GM18505 (cell line): ENCODE measurements around the gene HYAL2.
A peak's percentile ranks its signal among the peaks of the same experiment; 100 is the strongest.
"Not testable (repeated sequence)": the region's sequence is repeated elsewhere in the genome, so short reads cannot be mapped to it uniquely, and the experiment has no call there.

Experiments
- ATAC-seq: cut with Tn5 transposase; IDR thresholded peaks from one replicate; pipeline ENCODE4 v1.9.1; 2021; ENCODE audit not compliant: unreplicated experiment
- POLR2A ChIP-seq: IDR thresholded peaks from 4 replicates; pipeline ENCODE4 v1.6.1; 2011; ENCODE audit warnings: borderline replicate concordance; ENCODE audit not compliant: insufficient read depth, insufficient read length; ENCODE audit errors: extremely low read depth

Gene HYAL2

DNA sequence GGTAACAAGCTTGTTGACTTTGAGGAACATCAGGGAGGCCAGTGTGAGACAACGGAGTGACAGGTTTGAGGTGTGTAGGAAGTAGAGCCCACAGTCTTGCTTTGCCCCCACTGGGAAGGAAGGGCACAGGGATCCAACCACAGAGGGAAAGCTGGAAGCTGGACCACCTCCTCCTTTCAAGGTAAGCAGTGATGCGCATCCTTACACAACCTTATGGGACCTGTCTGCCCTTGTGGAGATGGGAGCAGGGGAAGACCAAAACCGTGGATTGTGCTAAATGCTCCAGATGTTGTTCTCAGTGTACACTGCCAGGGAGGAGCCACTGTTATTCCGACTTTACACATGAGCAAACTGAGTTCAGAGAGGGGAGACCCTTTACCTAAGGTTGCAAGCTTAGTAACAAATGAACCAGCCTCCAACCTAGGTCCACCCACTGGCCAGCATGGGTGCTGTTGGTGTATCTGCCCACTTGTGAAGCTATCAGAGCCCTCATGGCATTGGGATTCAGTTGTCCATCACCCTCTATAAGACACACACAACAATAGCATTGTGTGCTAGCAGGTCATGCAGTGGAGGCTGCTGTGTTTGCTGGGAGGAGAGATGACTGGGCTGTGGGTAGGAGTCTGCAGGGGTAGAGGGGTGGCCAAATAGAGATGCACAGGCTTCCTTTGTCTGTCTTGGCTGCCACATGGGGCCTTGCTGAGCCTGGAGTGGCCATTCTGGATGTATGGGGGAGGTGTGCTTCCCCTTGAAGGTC, 44.2 kb downstream of the HYAL2 start:
- no peak for ATAC-seq

DNA sequence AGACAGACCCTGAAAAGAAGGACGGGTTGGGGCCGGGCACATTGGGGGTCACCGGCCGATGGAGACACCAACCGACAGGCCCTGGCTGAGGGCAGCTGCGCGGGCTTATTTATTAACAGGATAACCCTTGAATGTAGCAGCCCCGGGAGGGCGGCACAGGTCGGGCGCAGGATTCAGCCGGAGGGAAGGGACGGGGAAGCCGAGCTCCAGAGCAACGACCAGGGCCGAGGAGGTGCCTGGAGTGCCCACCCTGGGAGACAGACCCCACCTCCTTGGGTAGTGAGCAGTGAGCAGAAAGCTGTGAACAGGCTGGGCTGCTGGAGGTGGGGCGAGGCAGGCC, 45.8 kb downstream of the HYAL2 start:
- no peak for TF ChIP-seq POLR2A

More for the DNA sequence above, 44.2 kb downstream of the HYAL2 start:
- TF ChIP-seq POLR2A = no peak

DNA sequence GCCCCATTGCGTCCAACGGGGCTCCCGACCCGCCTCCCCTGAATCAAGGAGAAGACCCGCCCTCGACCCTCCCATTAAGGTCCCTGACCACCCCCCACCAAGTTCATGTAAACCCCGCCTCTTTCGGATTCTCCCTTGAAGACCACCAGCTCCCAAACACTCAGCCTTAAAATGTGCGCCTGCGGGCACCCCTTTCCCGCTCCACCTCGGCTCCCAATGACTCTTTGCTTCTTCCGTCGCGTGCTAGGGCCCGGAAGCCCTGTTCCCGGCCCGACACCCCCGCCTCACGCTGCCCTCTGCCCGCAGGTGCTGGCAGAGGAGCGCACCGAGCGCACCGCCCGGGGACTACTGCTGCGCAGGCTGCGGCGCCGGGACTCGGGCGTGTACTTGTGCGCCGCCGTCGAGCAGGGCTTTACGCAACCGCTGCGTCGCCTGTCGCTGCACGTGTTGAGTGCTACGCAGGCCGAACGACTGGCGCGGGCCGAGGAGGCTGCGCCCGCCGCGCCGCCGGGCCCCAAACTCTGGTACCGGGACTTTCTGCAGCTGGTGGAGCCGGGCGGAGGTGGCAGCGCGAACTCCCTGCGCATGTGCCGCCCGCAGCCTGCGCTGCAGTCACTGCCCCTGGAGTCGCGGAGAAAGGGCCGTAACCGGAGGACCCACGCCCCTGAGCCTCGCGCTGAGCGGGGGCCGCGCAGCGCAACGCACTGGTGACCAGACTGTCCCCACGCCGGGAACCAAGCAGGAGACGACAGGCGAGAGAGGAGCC, 46.4 kb downstream of the HYAL2 start:
- no peak for TF ChIP-seq POLR2A
- ATAC-seq = no peak

More for the DNA sequence above, 45.8 kb downstream of the HYAL2 start:
- no peak for ATAC-seq

DNA sequence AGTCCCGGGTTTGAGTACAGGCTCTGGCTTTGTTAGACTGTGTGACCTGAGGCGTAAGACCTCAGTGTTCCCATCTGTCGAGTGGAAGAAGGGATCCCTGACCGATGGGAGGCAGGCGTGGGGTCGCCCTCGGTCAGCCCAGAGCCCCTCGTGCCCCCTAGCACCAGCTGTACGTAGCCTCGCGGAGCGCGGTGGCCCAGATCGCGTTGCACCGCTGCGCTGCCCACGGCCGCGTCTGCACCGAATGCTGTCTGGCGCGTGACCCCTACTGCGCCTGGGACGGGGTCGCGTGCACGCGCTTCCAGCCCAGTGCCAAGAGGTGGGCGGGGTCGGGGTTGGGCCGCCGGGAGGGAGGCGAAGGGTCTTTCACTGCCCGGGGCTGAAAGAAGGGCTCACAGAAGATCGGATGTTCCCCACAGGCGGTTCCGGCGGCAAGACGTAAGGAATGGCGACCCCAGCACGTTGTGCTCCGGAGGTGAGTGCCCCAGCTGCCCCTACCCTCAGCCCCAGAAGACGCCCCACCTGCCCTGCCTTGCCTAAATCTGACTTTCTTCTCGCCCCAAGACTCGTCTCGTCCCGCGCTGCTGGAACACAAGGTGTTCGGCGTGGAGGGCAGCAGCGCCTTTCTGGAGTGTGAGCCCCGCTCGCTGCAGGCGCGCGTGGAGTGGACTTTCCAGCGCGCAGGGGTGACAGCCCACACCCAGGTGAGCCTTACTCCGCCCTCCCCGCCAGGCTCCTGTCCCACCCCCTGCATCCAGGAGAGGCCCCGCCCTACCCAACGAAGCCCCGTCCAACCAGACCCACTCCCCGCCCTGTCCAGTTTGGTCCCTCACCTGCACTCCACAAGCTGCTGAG, 47.2 kb downstream of the HYAL2 start:
- no peak for ATAC-seq
- TF ChIP-seq POLR2A = no peak

DNA sequence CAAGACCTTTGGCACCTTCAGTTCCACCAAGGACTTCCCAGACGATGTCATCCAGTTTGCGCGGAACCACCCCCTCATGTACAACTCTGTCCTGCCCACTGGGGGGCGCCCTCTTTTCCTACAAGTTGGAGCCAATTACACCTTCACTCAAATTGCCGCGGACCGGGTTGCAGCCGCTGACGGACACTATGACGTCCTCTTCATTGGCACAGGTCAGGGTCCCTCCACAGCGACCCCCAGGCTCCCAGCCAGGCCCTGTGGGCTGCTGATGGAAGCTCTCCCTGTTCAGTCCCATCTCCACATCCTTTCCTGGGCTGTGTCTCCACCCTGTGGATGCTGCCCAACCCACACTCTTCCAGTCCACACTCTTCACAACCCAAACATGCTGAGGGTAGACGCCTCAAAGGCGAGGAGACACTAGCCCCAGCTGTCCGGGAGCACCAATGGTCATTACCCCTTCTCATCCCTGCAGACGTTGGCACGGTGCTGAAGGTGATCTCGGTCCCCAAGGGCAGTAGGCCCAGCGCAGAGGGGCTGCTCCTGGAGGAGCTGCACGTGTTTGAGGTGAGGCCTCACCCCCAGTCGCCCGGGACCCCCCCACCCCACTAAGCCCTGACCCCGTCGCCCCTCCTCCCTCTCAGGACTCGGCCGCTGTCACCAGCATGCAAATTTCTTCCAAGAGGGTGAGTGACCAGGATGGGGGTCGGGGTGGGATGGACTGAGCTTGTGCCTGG, 48.0 kb downstream of the HYAL2 start:
- no peak for TF ChIP-seq POLR2A
- ATAC-seq = no peak

DNA sequence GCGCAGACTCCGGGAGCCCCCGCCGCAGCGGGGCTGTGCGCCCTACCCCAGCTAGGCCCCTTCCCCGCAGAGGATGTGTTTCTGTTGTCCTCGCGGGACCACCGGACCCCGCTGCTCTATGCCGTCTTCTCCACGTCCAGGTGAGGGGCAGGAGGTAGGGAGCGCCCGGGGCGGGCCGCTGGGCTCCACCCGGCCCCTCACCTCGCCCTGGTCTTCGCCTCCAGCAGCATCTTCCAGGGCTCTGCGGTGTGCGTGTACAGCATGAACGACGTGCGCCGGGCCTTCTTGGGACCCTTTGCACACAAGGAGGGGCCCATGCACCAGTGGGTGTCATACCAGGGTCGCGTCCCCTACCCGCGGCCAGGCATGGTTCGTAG, 48.9 kb downstream of the HYAL2 start:
- no peak for TF ChIP-seq POLR2A
- no peak for ATAC-seq

DNA sequence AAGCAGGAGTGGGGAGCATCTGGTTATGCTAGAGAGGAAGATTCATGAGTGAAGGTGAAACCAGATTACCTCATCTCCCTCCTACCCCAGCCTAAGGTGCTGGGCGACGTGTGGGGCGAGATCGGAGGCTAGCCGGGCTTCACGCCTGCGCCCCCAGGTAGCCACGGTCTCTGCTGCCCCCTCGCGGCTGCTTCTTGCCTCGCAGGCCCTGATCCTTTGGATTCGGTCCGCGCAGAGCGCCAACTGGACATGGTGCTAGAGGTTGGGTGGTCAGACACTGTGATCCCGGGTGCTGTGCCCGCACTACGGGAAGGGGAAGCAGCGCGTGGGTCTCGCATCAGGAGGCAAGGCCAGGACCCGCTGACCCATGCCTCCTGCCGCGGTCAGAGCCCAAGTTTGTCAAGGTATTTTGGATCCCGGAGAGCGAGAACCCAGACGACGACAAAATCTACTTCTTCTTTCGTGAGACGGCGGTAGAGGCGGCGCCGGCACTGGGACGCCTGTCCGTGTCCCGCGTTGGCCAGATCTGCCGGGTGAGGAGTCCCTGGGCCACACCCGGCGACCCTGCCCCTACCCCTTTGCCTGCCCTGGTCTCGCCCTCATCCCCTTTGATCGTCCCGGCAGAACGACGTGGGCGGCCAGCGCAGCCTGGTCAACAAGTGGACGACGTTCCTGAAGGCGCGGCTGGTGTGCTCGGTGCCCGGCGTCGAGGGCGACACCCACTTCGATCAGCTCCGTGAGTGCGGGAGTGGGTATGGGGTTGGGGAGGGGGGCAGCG, 49.4 kb downstream of the HYAL2 start:
- ATAC-seq = peak; percentile 70
- TF ChIP-seq POLR2A = no peak

DNA sequence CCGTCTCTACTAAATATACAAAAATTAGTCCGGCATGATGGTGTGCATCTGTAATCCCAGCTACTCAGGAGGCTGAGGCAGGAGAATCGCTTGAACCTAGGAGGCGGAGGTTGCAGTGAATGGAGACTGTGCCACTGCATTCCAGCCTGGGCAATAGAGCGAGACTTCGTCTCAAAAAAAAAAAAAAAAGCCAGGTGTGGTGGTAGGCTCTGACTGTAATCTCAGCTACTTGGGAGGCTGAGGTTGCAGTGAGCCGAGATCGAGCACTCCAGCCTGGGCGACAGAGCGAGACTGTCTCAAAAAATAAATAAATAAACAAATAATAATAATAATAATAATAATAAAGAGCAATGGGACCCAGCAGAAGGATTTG, 50.0 kb downstream of the HYAL2 start:
- not testable (repeated sequence) for ATAC-seq

DNA sequence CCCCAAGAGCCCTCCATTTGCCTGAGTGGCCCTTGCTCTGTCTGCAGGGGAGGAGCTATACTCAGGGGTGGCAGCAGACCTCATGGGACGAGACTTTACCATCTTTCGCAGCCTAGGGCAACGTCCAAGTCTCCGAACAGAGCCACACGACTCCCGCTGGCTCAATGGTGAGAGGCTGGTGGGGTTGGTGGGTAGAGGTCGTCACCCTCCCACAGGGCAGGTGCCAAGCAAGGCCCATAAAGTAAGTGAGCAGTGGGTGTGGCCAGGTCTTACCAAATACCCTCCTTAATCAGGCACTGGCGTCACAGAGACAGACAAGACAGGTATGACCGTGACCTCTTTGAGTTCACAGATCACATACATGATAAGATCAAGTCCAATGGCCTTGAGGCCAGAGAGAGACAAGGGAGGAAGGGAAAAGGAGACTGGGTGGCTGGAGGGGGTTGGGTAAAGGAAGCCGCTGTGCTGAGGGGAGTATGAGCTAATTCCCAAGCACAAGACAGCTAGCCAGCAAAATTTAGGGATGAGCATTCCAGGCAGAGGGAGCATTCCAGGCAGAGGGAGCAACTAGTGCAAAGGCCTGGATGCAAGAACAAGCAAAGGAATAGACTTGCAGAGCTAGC, 51.1 kb downstream of the HYAL2 start:
- ATAC-seq = no peak
- no peak for TF ChIP-seq POLR2A

DNA sequence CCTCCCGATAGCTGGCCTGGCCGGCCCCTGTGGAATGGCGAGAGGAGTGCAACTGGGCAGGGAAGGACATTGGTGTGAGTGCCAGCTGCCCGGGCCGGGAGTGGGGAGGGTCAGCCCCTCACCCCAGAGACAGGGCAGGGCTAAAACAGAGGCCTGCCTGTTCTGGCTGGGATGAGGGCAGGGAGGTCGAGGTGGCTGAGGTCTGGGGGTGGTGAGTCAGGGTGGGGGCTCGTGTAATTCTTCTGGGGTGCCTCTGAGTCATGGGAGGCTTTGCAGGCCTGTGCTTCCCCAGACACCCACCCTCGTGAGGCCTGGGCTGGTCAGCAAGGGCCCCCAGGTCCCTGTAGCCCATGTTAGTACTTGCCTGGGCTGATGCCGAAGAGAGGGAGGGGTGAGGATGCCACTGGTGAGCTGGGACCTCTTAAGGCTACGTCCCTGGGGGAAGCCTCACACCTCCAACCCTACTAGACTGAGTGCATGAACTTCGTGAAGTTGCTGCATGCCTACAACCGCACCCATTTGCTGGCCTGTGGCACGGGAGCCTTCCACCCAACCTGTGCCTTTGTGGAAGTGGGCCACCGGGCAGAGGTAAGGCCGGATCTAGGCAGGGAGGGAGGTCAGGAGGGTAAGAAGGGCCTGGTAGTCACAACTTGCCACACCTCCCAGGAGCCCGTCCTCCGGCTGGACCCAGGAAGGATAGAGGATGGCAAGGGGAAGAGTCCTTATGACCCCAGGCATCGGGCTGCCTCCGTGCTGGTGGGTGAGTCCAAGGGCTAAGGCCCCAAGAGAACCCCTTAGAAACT, 51.9 kb downstream of the HYAL2 start:
- TF ChIP-seq POLR2A = no peak
- ATAC-seq = no peak

DNA sequence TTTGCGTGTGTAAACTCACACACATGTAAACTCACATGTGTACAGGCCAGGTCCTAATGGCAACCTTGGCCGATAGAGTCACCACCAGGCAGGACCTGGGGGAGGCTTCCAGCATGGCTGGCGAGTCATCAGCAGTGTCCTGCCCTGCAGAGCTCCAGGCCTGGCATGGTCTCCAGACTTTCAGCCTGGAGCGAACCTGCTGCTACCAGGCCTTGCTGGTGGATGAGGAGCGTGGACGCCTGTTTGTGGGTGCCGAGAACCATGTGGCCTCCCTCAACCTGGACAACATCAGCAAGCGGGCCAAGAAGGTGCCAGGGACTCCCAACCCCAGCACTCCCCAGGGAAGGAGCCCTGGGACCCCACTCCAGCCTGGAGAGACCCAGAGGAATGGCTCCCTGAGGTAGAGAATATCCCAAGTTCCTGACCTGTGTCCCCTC, 52.5 kb downstream of the HYAL2 start:
- no peak for TF ChIP-seq POLR2A
- no peak for ATAC-seq
